RPMI8226 (cell line): Measurements from ENCODE around the gene SNX22.

Experiments
- DNase-seq: peaks from one replicate; pipeline ENCODE4 v3.0.0-alpha.2; 2015

The SNX22 gene

DNA sequence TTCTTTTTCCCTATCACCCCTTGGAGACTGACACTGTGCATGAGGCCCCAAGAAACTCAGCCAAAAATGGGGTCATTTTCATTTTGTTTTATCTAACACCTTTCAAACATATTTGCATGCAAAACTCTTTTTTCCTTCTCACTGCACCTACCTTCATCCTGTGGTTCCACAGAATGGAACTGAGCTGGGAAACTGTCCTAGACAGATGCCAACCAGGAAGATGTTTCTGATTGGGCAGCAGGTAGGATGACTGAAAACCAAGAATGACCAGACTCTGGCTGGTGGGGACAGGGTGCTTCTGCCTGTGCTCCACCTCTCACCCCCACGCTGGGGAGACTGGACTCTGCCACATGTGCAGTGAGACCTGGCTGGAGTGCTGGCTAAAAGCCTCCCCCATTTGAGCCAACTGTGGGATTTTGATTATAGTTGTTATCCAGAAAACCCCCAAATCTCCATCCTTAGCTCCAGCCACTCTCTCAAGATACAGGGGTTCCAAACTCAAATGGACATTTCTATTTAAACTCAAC, 6.1 kb downstream of the SNX22 start:
- DNase-seq = no peak

DNA sequence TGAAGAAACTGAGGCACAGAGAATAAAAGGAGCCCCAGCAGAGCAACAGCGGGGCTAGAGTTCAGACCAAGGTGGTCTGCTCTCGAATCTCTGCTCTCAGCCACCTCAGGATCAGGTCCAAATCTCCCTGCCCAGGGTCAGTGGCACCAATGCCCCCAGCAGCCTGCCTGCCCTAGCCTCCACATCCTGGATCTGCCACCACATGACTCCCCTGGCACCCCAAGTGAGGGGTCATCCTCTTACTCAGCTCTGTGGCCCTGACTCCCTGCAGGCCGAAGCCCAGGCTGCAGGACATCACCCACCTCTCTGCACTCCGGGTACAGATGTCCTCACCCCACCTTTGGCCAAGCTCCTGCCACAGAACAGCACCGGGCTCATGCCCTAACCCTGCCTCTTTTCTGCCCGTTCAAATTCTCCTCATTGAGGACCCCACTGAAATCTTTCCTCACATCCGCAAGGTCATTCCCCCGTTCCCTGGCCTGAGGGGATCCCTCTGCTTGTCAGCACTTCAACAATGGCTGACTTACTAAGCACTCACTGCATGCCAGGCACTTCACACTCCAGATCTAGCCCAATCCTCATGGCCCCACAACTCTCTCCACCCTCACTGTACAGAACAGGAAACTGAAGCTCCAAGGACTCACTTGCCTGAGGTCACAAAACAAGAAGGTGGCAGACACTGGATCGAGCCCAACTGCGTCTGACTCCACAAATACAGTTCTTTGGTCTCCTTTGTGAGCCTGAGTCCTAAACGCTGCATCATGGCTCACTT, 7.0 kb downstream of the SNX22 start:
- DNase-seq = no peak

- peak; percentile 42 for DNase-seq
Observed at GRCh38 chr15:64161688-64162477, 10.4 kb downstream of the SNX22 start.

GRCh38 chr15:64162478-64162868, 10.9 kb downstream of the SNX22 start:
- DNase-seq = no peak

DNA sequence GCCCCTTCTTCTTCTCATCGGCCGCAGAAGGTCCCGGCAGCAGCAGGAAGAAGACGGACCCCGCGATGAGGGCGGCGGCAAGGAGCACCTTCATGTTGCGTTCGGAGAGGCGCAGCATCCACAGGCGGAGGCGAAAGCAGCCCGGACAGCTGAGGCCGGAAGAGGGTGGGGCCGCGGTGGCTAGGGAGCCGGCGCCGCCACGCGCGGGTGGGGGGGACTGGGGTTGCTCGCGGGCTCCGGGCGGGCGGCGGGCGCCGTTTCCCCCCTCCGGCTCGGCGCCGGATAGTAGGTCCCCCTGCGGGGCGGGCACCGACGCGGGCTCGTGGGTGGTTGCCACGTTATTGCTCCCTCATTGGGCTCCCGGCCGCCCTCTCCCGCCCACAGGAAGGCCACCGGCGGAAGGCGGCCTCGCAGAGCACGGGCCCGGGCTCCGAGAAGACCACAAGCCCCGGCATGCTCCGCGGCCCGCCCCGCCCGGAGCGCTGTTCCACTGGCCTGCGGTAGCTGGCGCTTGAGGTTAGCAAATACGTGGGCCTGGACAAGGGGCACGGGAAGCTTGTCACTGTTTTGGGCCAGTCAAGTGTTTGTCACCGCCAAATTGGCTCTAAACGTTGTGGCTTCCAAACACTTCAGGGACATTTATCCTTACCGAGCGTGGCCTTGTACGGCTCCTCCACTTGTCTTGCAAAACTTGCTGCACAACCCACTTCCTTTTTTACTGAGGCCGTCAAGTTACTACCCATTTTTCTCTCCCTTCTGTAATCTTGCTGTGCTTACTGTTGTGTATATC, 11.5 kb downstream of the SNX22 start, which contains the start of gene PPIB:
PPIB (minus strand) TSS at position 154 of the 790 bp plus-strand sequence; CDS start at position 118, 36 bp downstream.
- peak; percentile 100 for DNase-seq

DNA sequence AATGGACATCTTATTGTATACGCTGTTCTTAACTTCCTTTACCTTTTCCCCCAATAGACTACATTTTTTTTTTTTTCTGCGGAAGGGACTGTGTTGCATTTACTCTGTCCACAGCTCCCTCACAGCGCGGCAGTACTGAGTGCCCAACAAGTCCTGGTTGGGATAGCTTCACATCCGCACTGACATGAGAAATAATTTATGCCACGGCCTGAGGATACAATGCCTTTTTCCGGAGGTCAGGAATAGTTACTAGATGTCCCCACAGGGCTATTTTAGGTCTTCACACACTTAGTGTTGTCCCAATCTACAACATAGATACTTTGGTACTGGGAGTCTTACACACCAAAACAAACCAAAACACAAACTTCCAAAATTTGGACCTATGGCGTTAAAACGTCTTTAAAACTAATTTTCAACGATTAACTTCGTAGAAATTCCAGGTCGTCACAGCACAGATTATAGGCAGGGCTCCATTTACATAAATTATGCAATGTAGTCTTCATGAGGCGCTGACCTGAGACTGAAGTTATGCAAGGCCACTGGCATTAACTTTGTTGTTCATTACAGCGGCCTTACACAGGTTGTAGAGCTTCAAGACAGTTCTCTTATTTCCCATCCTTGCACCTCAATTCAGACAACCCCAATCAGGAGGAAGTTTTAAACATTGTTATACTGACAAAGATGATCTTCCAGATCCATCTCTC, 12.3 kb downstream of the SNX22 start:
- DNase-seq = no peak

- no peak for DNase-seq
Observed at GRCh38 chr15:64164436-64164835, 12.9 kb downstream of the SNX22 start.

GRCh38 chr15:64166102-64166890, 14.8 kb downstream of the SNX22 start:
- no peak for DNase-seq

- DNase-seq = no peak
Observed at GRCh38 chr15:64180235-64180824, 28.8 kb downstream of the SNX22 start.

DNA sequence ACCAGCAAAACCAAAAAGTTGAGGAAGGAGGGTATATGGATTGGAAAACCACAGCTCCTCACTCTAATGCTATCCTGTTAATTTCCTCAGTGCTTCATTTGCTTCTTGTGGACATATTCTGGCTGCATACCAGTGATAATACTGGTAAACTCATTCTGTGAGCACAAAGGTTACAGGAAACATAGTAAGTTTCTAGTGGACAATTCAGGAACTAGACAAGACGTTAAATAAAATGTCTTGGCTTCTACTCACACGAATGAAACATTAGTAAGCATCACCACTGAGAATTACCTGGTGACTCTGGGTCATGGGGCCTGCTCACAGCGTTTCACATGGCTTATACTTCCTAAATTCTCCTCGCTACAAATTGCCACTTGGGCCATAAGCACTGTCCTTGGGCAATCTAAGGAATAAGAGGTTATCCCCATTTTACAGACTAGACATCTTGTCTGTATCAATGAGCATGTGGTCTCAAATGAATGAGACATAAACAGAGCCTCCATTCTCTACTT, 31.4 kb downstream of the SNX22 start:
- no peak for DNase-seq

DNA sequence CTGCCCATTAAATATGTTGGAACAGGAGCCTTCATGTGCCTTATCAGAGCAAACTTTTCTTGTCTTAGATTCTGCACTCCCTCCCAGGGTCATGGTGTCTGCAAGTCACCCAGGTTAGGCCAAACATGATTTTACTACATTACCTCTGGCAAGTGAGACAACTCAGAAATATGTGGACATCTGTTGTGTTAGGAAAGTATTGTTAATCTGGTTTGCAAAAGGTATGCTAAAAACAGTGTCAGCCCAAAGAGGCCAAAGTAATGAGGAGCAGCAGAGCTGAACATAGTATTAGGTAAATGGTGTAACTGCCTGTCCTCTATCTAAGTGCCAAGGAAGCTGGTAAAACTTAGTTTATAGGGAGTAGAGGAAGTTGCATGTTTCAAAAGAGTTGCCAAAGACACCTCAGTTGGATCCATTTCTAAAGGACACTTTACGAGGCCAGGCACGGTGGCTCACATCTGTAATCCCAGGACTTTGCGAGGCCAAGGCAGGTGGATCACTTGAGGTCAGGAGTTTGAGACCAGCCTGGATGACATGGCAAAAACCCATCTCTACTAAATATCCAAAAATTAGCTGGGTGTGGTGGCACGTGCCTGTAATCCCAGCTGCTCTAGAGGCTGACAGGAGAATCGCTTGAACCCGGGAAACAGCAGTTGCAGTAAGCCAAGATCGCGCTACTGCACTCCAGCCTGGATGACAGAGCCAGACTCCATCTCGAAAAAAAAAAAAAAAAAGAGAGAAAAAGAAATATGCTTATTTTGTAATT, 33.8 kb downstream of the SNX22 start:
- no peak for DNase-seq

DNA sequence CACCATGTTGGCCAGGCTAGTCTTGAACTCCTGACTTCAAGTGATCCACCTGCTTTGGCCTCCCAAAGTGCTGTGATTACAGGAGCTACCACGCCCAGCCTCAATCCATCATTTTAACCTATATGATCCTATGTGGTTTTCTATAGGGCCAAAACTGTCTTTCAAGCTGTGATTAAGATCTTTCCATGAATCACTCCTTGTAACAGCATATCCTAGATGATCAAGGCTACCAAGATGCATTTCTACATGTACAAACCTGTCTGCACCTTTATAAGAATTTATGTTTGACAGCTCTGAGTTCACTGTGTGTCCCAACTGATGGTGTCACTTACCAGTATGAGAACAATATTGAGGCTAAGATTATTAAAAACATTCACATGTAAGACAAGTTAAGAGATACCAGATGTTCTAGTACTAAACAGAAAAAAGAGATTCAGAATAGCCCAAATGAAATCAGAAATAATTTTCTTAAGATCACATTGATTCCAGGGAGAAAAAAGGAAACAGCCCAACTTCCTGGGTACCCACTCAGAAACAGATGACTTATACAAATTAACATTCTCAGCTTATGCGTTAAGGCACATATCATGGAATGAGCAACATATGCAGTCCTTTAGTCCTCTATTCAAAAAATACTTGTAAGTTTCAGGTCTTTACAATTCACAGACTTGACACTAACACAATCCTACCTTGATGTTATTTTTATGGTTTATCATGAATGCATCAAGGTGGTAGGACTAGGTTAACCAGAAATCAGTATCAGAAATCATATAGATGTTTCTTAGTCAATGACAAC, 36.1 kb downstream of the SNX22 start:
- no peak for DNase-seq

DNA sequence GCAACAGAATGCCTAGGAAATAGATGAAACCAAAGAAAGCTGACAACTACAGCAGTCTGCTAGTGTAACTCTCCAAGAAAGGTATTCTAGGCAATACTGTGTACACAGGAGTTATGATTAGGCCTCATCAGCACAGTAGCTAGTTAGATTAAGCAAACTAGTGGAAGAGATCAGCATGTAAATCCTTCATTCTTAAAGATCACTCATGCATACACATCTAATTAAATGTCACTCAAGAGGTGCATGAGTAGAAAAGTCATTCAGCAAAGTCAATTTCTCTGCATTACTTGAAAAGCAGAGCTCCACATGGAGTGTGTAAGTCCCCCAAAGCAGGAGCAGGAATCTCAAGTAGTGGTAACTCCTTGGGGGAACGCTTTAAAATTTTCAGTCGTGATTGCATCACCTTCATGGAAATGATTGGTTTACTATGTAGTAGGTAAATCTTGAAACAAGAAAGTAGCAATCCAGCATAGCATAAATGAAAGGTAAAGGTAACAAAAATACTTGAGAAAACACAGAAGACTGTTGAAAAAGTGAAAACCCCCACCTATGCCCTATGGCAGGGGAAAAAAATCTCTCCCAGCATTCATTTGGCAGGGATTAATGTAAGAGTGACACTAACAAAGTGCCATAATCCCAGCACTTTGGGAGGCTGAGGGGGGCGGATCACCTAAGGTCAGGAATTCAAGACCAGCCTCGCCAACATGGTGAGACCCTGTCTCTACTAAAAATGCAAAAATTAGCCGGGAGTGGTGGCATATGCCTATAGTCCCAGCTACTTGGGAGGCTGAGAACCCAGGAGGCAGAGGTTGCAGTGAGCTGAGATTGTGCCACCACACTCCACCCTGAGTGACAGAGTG, 40.7 kb downstream of the SNX22 start:
- DNase-seq = no peak

DNA sequence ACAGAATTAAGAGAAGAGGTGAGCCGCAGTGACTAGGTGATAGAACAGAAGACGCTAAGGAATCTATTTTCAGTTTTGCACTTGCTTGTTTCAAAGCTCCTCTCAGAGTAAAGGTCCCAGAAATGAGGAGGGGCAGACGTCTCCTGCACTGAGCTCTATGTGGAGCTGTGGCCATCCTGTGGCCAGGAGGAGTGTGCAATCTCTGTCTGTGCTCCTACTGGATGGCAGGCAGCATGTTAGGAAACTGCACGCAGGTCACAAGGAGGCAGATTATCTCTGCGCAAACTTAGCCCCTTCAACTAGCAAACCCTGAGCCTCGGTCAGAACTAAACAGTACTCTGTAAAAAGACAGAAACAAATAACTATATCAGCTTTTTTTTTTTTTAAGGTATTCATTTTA, 42.4 kb downstream of the SNX22 start:
- DNase-seq = no peak

DNA sequence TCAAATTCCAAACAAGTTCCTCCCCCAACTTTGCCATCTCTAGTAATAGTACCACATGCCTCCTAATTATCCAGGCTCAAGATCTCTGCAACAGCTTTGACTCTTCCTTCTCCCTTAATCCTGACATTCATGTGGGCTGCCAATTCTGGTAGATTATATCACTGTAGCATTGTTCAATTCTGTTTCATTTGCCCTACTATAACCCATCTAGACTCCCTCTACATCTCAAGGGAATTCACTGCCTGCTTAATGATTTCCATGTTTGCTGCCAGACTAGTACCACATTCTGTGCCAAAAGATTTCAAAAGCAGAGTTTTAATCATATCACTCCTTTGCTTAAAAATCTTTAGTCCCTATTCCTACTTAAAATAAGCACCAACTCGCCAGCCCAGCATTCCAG, 45.9 kb downstream of the SNX22 start:
- no peak for DNase-seq

- DNase-seq = no peak
Observed at GRCh38 chr15:64205202-64205601, 53.7 kb downstream of the SNX22 start.
